HepG2 (cell line): ENCODE data around the gene MEPE. TPM values are rescaled to one million over a fixed set of nuclear protein-coding genes. Genes with fewer than 3 reads are reported as not detected.

Source experiments
- ATAC-seq: fragments of 200-7000 bp; cut with Tn5 transposase; 3 replicates; pipeline ENCODE4 v1.9.1; 2020; ENCODE audit warnings: mild to moderate bottlenecking, moderate library complexity
- BruUV-seq: library from RNA; stranded (reverse); fragments of 400-500 nt; replicated peaks from 2 replicates; lab custom pipeline; 2021; lab: Mats Ljungman, UMichigan
- CTCF ChIA-PET: fragments of 300-600 bp; formaldehyde crosslinking; extraction: SDS; loops from one replicate; lab custom pipeline; 2021; ENCODE audit warnings: low total read pairs, inconsistent platforms, low intra/inter-chr PET ratio; lab: Yijun Ruan, JAX
- POLR2A ChIA-PET: fragments of 350-600 bp; sonication (Branson Sonifier 250); formaldehyde crosslinking; loops from one replicate; lab custom pipeline; 2020; ENCODE audit warnings: antibody characterized with exemption, inconsistent platforms; lab: Yijun Ruan, JAX
- DNase-seq: peaks from one replicate; pipeline ENCODE4 v3.0.0-alpha.2; 2015; ENCODE audit warnings: low spot score
- FAIRE-seq: peaks from 3 replicates; lab custom pipeline; 2011; peaks lifted over from hg19 to GRCh38; lab: Jason Lieb, UNC
- H2AFZ ChIP-seq: one replicate; pipeline ENCODE4 v1.6.1; 2011; ENCODE audit warnings: low read length, inconsistent platforms
- H3K27ac ChIP-seq: fragments of 300-600 bp; 3 replicates; pipeline ENCODE4 v1.8.0; 2011; ENCODE audit warnings: mixed run types, mild to moderate bottlenecking, mixed read lengths, low read length, inconsistent platforms; ENCODE audit not compliant: insufficient read depth; ENCODE audit errors: extremely low read length
- H3K27me3 ChIP-seq, 2 experiments: fragments of 200-600 bp in 1 of 2; 2 replicates in 1 of 2; 3 replicates in 1 of 2; pipeline versions ENCODE4 v1.6.0 to v1.8.0; 2011; ENCODE audit warnings: low read length in 2 of 2, mild to moderate bottlenecking in 2 of 2, moderate library complexity in 2 of 2, inconsistent platforms in 1 of 2; ENCODE audit not compliant: insufficient read depth in 2 of 2, control insufficient read depth in 1 of 2
- H3K36me3 ChIP-seq, 2 experiments: fragments of 200-600 bp in 1 of 2; replicated peaks in 1 of 2; 2 replicates in 1 of 2; 3 replicates in 1 of 2; pipeline versions ENCODE4 v1.5.1 to v1.8.0; 2011; ENCODE audit warnings: low read length in 2 of 2, inconsistent platforms in 1 of 2; ENCODE audit not compliant: insufficient read depth in 2 of 2, control insufficient read depth in 1 of 2
- H3K4me1 ChIP-seq: 2 replicates; pipeline ENCODE4 v1.5.1; 2012; ENCODE audit warnings: low read length, inconsistent platforms; ENCODE audit not compliant: insufficient read depth
- H3K4me2 ChIP-seq: 2 replicates; pipeline ENCODE4 v1.6.0; 2011; ENCODE audit warnings: low read depth, low read length, inconsistent platforms
- H3K4me3 ChIP-seq, 3 experiments: fragments of 200-600 bp in 1 of 3; sonication (generic), shearing (Covaris generic) in 1 of 3; replicated peaks in 1 of 3; 2 replicates each; pipeline ENCODE4 v1.5.1; 2011 to 2016; ENCODE audit warnings: low read length in 3 of 3, inconsistent platforms in 2 of 3, low read depth in 2 of 3, mild to moderate bottlenecking in 2 of 3, control low read depth in 1 of 3, mixed read lengths in 1 of 3; ENCODE audit not compliant: insufficient read depth in 1 of 3
- H3K79me2 ChIP-seq: one replicate; pipeline ENCODE4 v1.6.1; 2011; ENCODE audit warnings: low read length, inconsistent platforms; ENCODE audit not compliant: insufficient read depth
- H3K9ac ChIP-seq: 2 replicates; pipeline ENCODE4 v1.6.0; 2011; ENCODE audit warnings: mild to moderate bottlenecking, low read depth, low read length, inconsistent platforms; ENCODE audit not compliant: insufficient read depth
- H3K9me3 ChIP-seq: 2 replicates; pipeline ENCODE4 v1.5.1; 2012; ENCODE audit warnings: mild to moderate bottlenecking, low read length
- H4K20me1 ChIP-seq: 2 replicates; pipeline ENCODE4 v1.6.0; 2011; ENCODE audit warnings: inconsistent platforms, mild to moderate bottlenecking, low read length, moderate library complexity; ENCODE audit not compliant: insufficient read depth
- GFI1 ChIP-seq: sonication (generic); formaldehyde crosslinking; IDR thresholded peaks from 2 replicates; pipeline ENCODE4 v1.5.0; 2020; ENCODE audit warnings: missing genetic modification reagents, mild to moderate bottlenecking, borderline replicate concordance
- HHEX ChIP-seq: IDR thresholded peaks from 2 replicates; pipeline ENCODE4 v1.6.1; 2016; ENCODE audit warnings: control low read depth
- HMGA1 ChIP-seq: sonication (generic); formaldehyde crosslinking; conservative IDR thresholded peaks from 2 replicates; pipeline ENCODE4 v1.4.0; 2020; ENCODE audit warnings: missing genetic modification reagents
- IKZF5 ChIP-seq: IDR thresholded peaks from 2 replicates; pipeline ENCODE4 v1.6.1; 2018; ENCODE audit warnings: missing genetic modification reagents, mild to moderate bottlenecking, missing compliant biosample characterization
- IRF2 ChIP-seq: IDR thresholded peaks from 2 replicates; pipeline ENCODE4 v1.6.1; 2018; ENCODE audit warnings: missing genetic modification reagents, missing compliant biosample characterization
- MATR3 ChIP-seq: sonication (generic); formaldehyde crosslinking; IDR thresholded peaks from 2 replicates; pipeline ENCODE4 v1.4.0; 2020; ENCODE audit warnings: missing genetic modification reagents
- NCOA5 ChIP-seq: sonication (generic); formaldehyde crosslinking; IDR thresholded peaks from 2 replicates; pipeline ENCODE4 v1.4.0; 2020; ENCODE audit warnings: missing genetic modification reagents
- NPAS2 ChIP-seq: sonication (generic); formaldehyde crosslinking; IDR thresholded peaks from 2 replicates; pipeline ENCODE4 v1.8.0; 2022; ENCODE audit warnings: mild to moderate bottlenecking, missing genetic modification reagents, borderline replicate concordance
- SP4 ChIP-seq: sonication (generic); formaldehyde crosslinking; IDR thresholded peaks from 2 replicates; pipeline ENCODE4 v1.8.1; 2023; ENCODE audit warnings: mild to moderate bottlenecking, missing genetic modification reagents
- SSRP1 ChIP-seq: IDR thresholded peaks from 2 replicates; pipeline ENCODE4 v1.6.1; 2016; ENCODE audit warnings: control low read depth
- YEATS2 ChIP-seq: sonication (generic); formaldehyde crosslinking; IDR thresholded peaks from 2 replicates; pipeline ENCODE4 v1.4.0; 2020; ENCODE audit warnings: missing genetic modification reagents, borderline replicate concordance
- ZHX1 ChIP-seq: sonication (generic); formaldehyde crosslinking; IDR thresholded peaks from 2 replicates; pipeline ENCODE4 v1.8.1; 2022; ENCODE audit warnings: low read depth, mild to moderate bottlenecking, missing genetic modification reagents
- ZNF768 ChIP-seq: sonication (generic); formaldehyde crosslinking; IDR thresholded peaks from 2 replicates; pipeline ENCODE4 v1.4.0; 2020; ENCODE audit warnings: missing genetic modification reagents
- WGBS: methylation state at CpG from one replicate; pipeline ENCODE4 v1.1.6; 2017; ENCODE audit warnings: low lambda C conversion rate; 5-methylcytosine and 5-hydroxymethylcytosine counted together
- in situ Hi-C: cut with HindIII; loops from 2 replicates; pipeline ENCODE4 v1.10.0; 2017; ENCODE audit warnings: low pct_unique_long_range_greater_than_20kb; ENCODE audit not compliant: extremely low pct_ligation_motif_present
- intact Hi-C: fragments of 100-400 bp; cut with micrococcal nuclease; formaldehyde crosslinking; loops from one replicate; pipeline ENCODE4 v1.10.0; 2022; ENCODE audit not compliant: unreplicated experiment
- polyA plus RNA-seq, 8 experiments: library from polyadenylated mRNA; depleted of rRNA in 3 of 8; stranded (reverse) in 7 of 8; unstranded in 1 of 8; fragments of >200 nt; fragmentation: Illumina TruSeq in 4 of 8; extraction: Trizol in 4 of 8; gene quantifications; 2 replicates each; pipeline versions ENCODE4 v1.2.1 to v1.2.3, GENCODE V29; 2011 to 2016; ENCODE audit warnings: low read depth in 4 of 8, missing spikeins in 1 of 8, mixed read lengths in 1 of 8; ENCODE audit not compliant: insufficient read depth in 1 of 8
- total RNA-seq, 5 experiments: library from RNA; depleted of rRNA; stranded (reverse); fragments of >200 nt; fragmentation: Illumina TruSeq; extraction: Trizol; gene quantifications; 2 replicates each; pipeline ENCODE4 v1.2.3, GENCODE V29; 2016; ENCODE audit warnings: low read depth in 1 of 5
- TF ChIP-seq, protein P1 (sequence below): sonication (generic); formaldehyde crosslinking; IDR thresholded peaks from 2 replicates; pipeline ENCODE4 v1.4.0; 2020; ENCODE audit warnings: mild to moderate bottlenecking, missing genetic modification reagents

Gene MEPE
- total and polyA plus RNA-seq, 2 of the 13 experiments (the other 11 are each of a cell fraction or from before 2014, with no cell fraction given): 0.04 TPM; not detected in 1

GRCh38 chr4:87805971-87806370 lies 26.8 kb upstream of the MEPE start:
- TF ChIP-seq SP4 (no peak), IRF2 (CRISPR knock-in tag) (no peak), NPAS2 (CRISPR knock-in tag) (no peak), HHEX (CRISPR knock-in tag) (no peak), ZNF768 (CRISPR knock-in tag) (no peak), SSRP1 (CRISPR knock-in tag) (no peak), NCOA5 (CRISPR knock-in tag) (no peak), GFI1 (CRISPR knock-in tag) (no peak), YEATS2 (CRISPR knock-in tag) (no peak), HMGA1 (CRISPR knock-in tag) (no peak), MATR3 (no peak), IKZF5 (CRISPR knock-in tag) (no peak), ZHX1 (CRISPR knock-in tag) (no peak)
- TF ChIP-seq, protein P1, sequence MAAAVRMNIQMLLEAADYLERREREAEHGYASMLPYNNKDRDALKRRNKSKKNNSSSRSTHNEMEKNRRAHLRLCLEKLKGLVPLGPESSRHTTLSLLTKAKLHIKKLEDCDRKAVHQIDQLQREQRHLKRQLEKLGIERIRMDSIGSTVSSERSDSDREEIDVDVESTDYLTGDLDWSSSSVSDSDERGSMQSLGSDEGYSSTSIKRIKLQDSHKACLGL (CRISPR knock-in tag): no peak
- Histone ChIP-seq H2AFZ (no peak overlapping the region), H3K79me2 (no peaks in the 10 kb centered on the region), H3K4me1 (no peaks in the 10 kb centered on the region), H3K4me2 (no peak overlapping the region), H3K9ac (no peak overlapping the region), H3K36me3 (no peaks in the 10 kb centered on the region), H3K9me3 (no peaks in the 10 kb centered on the region), H4K20me1 (no peaks in the 10 kb centered on the region), H3K4me3 (no peak overlapping the region), H3K27me3 (peaks cover 0 to 7% of the 10 kb centered on the region in 2 experiments; a peak in 1 of 5 replicates), H3K27ac (no peak overlapping the region)
- WGBS: 23% methylated on average over 2 of the region's 2 CpGs
- DNase-seq (no peak), ATAC-seq (no peak), FAIRE-seq (no peak)
- intact Hi-C loops (no loop called here), in situ Hi-C loops (no loop called here)
- POLR2A ChIA-PET: no interaction called here
- BruUV-seq: no TSS peak
- CTCF ChIA-PET: no interaction called here
